Measurements from ENCODE around the gene MCF2L. TPM values are rescaled to one million over a fixed set of nuclear protein-coding genes. Genes with fewer than 3 reads are reported as not detected.

Gene MCF2L
- total and polyA plus RNA-seq, 8 donors: 16.0 to 83.6 (median 23.6) TPM

DNA sequence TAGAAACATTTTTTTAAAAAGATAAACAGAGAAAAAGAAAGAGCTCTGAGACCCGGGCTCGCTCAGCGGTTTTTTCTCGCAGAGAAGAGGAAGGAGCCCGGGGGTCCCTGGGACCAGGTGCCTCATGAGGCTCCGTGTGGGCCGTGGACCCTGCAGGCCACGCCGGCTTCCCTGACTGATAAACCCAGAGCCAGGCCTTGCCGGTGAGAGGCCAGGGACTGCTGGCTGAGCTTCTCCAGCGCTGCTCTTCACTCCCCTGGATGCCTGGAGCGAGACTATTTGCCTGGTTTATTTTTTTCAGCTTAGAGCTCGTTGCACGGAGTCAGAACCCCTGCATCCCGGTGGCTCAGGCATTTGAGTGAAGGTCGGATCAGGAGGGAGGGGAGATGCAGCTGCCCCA lies 83.2 kb downstream of the MCF2L start:
- ATAC-seq (no peak), FAIRE-seq (no peak), DNase-seq (peak in 3 of 6 donors; percentile 17 to 27 (median 25))
- intact Hi-C loops (cut with DNase I): no loop called here
- no peaks in the 10 kb centered on the region for H3K4me1 ChIP-seq
- H3K27ac ChIP-seq: no peak overlapping the region
- 85 to 89% methylated on average over 16 of the region's 16 CpGs for WGBS, 2 donors
- no peaks in the 10 kb centered on the region for H3K27me3 ChIP-seq
- no peaks in the 10 kb centered on the region for H3K9me3 ChIP-seq
- no peak overlapping the region for H3K4me3 ChIP-seq
- H3K36me3 ChIP-seq: no peaks in the 10 kb centered on the region
- TF ChIP-seq, protein P1, sequence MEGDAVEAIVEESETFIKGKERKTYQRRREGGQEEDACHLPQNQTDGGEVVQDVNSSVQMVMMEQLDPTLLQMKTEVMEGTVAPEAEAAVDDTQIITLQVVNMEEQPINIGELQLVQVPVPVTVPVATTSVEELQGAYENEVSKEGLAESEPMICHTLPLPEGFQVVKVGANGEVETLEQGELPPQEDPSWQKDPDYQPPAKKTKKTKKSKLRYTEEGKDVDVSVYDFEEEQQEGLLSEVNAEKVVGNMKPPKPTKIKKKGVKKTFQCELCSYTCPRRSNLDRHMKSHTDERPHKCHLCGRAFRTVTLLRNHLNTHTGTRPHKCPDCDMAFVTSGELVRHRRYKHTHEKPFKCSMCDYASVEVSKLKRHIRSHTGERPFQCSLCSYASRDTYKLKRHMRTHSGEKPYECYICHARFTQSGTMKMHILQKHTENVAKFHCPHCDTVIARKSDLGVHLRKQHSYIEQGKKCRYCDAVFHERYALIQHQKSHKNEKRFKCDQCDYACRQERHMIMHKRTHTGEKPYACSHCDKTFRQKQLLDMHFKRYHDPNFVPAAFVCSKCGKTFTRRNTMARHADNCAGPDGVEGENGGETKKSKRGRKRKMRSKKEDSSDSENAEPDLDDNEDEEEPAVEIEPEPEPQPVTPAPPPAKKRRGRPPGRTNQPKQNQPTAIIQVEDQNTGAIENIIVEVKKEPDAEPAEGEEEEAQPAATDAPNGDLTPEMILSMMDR (IDR thresholded peaks at IDR 0.05): no peak

DNA sequence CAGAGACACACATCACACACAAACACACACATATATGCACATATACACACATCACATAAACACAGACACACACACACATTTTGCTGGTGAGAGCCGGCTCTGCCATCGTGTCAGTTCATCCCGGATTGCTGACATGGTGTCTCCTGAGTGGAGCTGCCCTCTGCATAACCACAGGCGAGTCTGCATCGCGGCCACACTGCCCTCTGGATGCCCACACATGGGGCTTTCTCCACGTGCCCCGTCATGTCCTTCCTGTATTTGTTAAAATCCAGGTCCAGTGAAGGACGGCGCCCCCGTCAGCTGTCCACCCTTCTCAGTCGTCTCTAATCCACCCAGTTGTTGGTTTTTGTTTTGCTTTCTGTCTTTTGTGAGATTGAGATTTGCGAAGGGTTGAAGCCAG lies 84.0 kb downstream of the MCF2L start:
- Histone ChIP-seq H3K4me3 (no peak overlapping the region), H3K27ac (no peak overlapping the region), H3K9me3 (no peaks in the 10 kb centered on the region), H3K36me3 (no peaks in the 10 kb centered on the region), H3K4me1 (no peaks in the 10 kb centered on the region), H3K27me3 (no peaks in the 10 kb centered on the region)
- ATAC-seq (no peak), DNase-seq (peak in 3 of 6 donors; percentile 11 to 39 (median 21)), FAIRE-seq (no peak)
- 89 to 90% methylated on average over 13 of the region's 13 CpGs for WGBS, 2 donors
- intact Hi-C loops (cut with DNase I): no loop called here
- TF ChIP-seq, protein P1 (IDR thresholded peaks at IDR 0.05): no peak

DNA sequence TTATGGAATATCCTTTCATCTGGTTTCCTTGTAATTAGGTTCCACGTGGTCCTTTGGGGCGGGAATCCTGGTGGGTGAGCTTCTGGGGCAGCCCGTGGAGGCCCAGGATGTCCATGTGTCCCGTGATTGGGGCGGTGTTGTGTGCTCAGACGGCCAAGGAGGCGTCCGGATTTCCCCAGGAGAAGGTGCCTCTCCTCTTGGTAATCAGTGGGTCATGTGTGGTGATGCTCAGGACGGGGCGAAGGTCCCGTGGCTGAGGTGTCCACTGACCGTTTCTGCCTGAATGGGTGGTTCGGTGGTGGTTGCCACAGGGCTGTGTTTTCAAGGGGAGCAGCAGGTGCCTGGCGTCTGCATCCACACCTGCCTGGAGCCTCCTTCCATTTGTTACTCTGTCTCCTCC lies 84.4 kb downstream of the MCF2L start:
- WGBS, 2 donors: 90% methylated on average over 14 of the region's 14 CpGs
- Histone ChIP-seq H3K4me1 (no peaks in the 10 kb centered on the region), H3K4me3 (no peak overlapping the region), H3K36me3 (no peaks in the 10 kb centered on the region), H3K9me3 (no peaks in the 10 kb centered on the region), H3K27ac (no peak overlapping the region), H3K27me3 (no peaks in the 10 kb centered on the region)
- intact Hi-C loops (cut with DNase I): no loop called here
- TF ChIP-seq, protein P1 (IDR thresholded peaks at IDR 0.05): no peak
- no peak for FAIRE-seq
- ATAC-seq: no peak
- peak in 3 of 6 donors; percentile 1 to 37 (median 26) for DNase-seq

DNA sequence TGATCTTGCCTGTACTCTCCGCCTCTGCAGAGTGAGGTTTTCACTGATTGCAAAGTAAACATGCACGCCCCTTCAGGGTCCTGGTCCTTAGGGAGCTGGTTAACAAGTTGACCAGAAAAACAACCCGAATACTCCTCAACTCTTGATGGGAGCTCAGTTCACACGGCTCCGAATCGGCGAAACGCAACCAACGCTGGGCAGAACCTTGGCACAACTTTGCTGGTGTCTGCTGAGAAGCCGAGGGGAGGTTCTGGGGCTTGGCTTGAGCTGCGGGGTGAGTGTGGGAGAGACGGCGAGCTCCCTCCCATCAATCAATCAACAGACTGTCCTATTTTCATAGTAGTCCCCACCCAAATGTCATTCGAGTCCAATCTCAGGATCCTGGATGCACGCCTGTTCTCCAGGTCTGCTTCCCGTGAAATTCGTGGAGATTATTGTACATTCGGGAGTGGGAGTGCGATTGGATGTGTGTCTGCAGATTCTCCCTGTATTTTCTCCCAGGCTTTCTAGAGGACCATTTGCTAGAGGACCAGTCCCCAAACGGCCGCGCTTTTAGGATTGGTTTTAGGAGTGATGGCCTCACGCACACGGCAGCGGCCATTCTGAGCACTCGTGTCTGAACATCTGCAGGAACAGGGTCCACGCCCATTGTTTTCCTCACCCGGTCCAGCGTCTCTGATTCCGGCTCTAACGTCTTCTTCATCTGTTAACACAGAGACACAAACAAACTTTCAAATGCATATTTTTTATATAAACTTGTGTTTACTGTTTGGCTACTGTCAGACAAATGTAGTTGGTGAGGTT lies 85.0 kb downstream of the MCF2L start:
- ATAC-seq: no peak

More for the DNA sequence above, 85.0 kb downstream of the MCF2L start:
- no peaks in the 10 kb centered on the region for H3K27me3 ChIP-seq
- DNase-seq (peak in 3 of 6 donors; percentile 7 to 34 (median 24)), FAIRE-seq (no peak)
- no peak overlapping the region for H3K27ac ChIP-seq
- no peaks in the 10 kb centered on the region for H3K9me3 ChIP-seq
- H3K4me1 ChIP-seq: no peaks in the 10 kb centered on the region
- intact Hi-C loops (cut with DNase I): no loop called here
- TF ChIP-seq, protein P1 (IDR thresholded peaks at IDR 0.05): no peak
- no peak overlapping the region for H3K4me3 ChIP-seq
- 85 to 86% methylated on average over 31 of the region's 31 CpGs for whole genome bisulfite sequencing, 2 donors
- no peaks in the 10 kb centered on the region for H3K36me3 ChIP-seq
